Erythroblast (primary cell): ENCODE results near the gene GCH1.

Experiments used
- GATA1 ChIP-seq: IDR thresholded peaks from 2 replicates; pipeline ENCODE4 v1.6.1; 2011; ENCODE audit warnings: low read depth, mild to moderate bottlenecking, control low read depth, low read length, moderate library complexity
- POLR2A ChIP-seq: IDR thresholded peaks from 2 replicates; pipeline ENCODE4 v1.6.1; 2011; ENCODE audit warnings: mild to moderate bottlenecking, low read length

DNA sequence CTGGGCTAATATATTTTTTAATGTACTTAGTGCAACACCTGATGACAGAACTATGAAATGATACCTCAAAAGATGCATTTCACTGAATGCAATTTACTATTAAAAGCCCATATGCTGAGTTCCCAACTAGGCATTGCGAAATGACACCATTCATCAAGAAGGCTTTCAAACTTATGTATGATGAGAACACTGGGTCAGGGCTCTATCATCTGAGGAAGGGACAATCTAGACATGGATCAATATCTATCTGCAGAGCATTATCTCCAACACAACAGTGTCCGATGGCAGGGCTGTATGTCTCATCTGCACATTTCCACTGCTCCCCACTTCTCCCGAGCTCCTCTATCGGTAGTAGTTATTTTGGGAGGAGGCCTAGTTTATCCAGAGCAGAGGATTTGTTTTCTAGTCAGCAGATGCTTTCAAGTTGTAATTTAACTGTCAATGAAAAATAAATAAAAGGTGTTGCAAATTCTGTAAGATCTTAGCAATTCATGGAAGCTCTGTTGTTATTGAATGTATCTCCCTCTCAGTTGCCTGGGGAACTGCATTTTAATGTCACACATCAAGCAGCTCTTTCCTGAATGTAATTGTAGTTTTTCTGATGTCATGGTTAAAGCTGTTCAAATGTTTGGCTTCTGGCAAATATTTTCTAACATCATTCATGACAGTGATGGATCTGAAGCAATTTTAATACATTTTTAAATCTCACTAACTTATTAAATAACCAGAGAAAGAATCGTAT, 7.4 kb upstream of the GCH1 start:
- TF ChIP-seq POLR2A (no peak), GATA1 (no peak)
